ENCODE measurements around the gene RIN1. TPM values are rescaled to one million over a fixed set of nuclear protein-coding genes. Genes with fewer than 3 reads are reported as not detected.

Gene RIN1
- total and polyA plus RNA-seq, 2 experiments from 2014 or later = 2.5 to 8.2 TPM

GRCh38 chr11:66332371-66333219 is 3.6 kb downstream of the RIN1 start:
- H3K27ac Mint-ChIP-seq = no peak overlapping the region
- Histone ChIP-seq H3K36me3 (ENCODE audit: insufficient read depth) (no peaks in the 10 kb centered on the region), H3K4me3 (no peak overlapping the region), H3K27ac (ENCODE audit: low read depth) (no peak overlapping the region), H3F3A (replicated peaks; ENCODE audit: low read depth) (0 out of 2 replicates have a peak, but pooled peaks cover 6% of the 10 kb centered on the region), H3K9me2 (ENCODE audit: insufficient read depth) (no peaks in the 10 kb centered on the region), H3K4me2 (no peak overlapping the region), H3K27me3 (ENCODE audit: insufficient read depth) (no peaks in the 10 kb centered on the region), H2AFZ (no peak overlapping the region), H3K79me2 (replicated peaks; ENCODE audit: insufficient read depth) (no peaks in the 10 kb centered on the region), H4K20me1 (replicated peaks; ENCODE audit: insufficient read depth) (no peaks in the 10 kb centered on the region), H3K4me1 (ENCODE audit: insufficient read depth) (peaks cover 16% of the 10 kb centered on the region; the same call in 1 of the 2 replicates)
- H3K27me3 Mint-ChIP-seq (ENCODE audit: insufficient read depth, low read depth, poor library complexity) = peaks cover 20% of the 10 kb centered on the region
- H3K4me3 Mint-ChIP-seq = no peak overlapping the region
- H3K36me3 Mint-ChIP-seq (ENCODE audit: low read depth) = no peaks in the 10 kb centered on the region
- no peak for DNase-seq (ENCODE audit: low spot score)
- H3K4me1 Mint-ChIP-seq = peaks cover 27% of the 10 kb centered on the region
- H3K9me3 Mint-ChIP-seq = no peaks in the 10 kb centered on the region
- no peak for ATAC-seq
- no peak for TF ChIP-seq EZH2 (IDR thresholded peaks at IDR 0.05; ENCODE audit: low read depth, unreplicated experiment)
- no peak for TF ChIP-seq CREB1 (CRISPR knock-in tag; IDR thresholded peaks at IDR 0.05; ENCODE audit: low read depth)
- no peak for TF ChIP-seq ZNF114 (CRISPR knock-in tag; IDR thresholded peaks at IDR 0.05)
- TF ChIP-seq ETS1 (IDR thresholded peaks at IDR 0.05) = no peak
- no peak for TF ChIP-seq EZH2phosphoT487 (IDR thresholded peaks at IDR 0.05; ENCODE audit: unreplicated experiment)
- no peak for TF ChIP-seq ZNF331 (CRISPR knock-in tag; IDR thresholded peaks at IDR 0.05; ENCODE audit: low read depth)
- no peak for TF ChIP-seq REST (IDR thresholded peaks at IDR 0.05; ENCODE audit: unreplicated experiment)
- no peak for TF ChIP-seq STAT1 (IDR thresholded peaks at IDR 0.05; ENCODE audit: unreplicated experiment)
- no peak for TF ChIP-seq CTCF (conservative IDR thresholded peaks at IDR 0.05; ENCODE audit: low read depth in 2 of 2)
- TF ChIP-seq JUNB (IDR thresholded peaks at IDR 0.05; ENCODE audit: unreplicated experiment) = no peak
- TF ChIP-seq POLR2AphosphoS5 (IDR thresholded peaks at IDR 0.05; ENCODE audit: low read depth) = no peak
- no peak for TF ChIP-seq NANOG (IDR thresholded peaks at IDR 0.05; ENCODE audit: borderline replicate concordance)
- TF ChIP-seq ZNF462 (CRISPR knock-in tag; IDR thresholded peaks at IDR 0.05) = no peak
